GM20431 (cell line): ENCODE results near the gene MAP4K4.
"Not testable (repeated sequence)": the region's sequence is repeated elsewhere in the genome, so short reads cannot be mapped to it uniquely, and the experiment has no call there.

ENCODE experiments used
- in situ Hi-C: fragments of 300-500 bp; cut with MseI, MboI; formaldehyde crosslinking; loops from one replicate; pipeline ENCODE4 v1.15.0; 2020; ENCODE audit warnings: low sequenced_read_pairs; ENCODE audit not compliant: unreplicated experiment

The MAP4K4 gene

DNA sequence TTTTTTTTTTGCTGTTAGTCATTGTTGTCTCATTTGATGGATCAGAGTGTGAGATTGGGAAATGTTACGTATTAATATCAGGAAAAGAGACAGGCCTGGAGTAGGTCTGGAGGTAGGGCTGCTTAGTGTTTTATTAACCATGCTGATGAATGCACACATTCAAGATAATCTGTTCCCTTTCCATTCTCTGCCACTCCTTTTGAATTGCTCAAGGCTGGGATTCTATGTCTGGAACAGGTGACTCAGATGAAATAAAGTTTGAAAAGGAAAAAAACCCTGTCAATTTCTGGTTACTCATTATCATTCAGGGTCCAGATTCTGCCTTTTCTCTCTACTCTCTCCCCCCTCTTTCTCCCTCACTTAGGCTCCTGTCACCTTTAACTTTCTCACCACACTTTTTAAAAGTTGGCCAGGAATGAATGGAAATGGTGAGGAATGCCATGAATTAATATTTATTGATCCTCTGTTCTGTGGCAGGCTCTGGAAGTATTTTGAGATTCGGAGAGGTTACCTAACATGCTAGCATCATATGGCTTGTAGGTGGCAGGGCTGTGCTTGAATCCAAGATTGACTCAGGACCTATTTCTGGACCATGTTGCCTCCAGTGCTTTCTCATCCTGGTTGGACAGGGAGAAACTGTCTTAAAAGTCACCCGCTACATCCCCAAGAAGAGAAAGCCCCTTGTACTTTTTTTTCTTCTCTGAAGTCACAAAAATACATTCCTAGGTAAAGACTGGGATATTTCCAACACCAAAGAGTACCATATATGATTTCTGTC is 40.2 kb downstream of the MAP4K4 start:
- in situ Hi-C loops = no loop called here

DNA sequence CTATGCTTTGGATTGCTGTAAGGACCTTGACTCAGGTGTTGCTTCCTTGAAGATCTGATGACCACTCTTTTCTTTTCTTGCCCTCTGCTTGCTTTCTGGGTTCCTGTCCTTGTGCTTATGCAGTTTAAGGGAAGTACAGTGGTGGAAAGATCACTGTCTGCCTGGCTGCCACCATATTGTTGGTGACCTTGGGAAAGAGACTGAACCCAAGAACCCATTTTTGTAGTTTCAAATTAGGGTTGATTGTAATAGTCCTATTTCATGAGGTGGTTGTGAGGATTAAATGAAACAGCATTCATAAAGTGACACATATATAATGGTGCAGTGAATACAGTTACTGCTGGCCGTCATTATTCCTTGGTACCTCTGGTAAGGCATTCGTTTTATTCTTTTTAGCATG is 41.1 kb downstream of the MAP4K4 start:
- in situ Hi-C loops = no loop called here

DNA sequence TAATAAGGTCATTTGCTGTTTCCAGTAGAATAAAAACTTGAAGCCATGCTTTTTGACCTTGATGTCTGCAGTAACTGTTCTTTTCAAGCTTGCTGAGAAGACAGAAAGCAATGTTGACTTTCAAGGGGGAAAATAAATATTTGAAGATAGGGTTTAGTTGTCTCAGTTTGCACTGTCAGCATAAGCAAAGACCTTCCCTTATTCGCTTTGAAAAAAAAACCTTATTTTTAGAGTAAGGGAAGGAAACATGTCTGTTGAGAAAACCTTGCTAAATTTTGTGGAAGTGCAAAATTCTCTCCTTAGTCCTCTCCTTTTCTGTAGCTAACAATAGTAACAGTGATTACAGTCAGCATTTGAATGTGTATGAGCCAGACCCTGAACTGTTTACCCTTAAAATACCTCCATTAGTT is 43.1 kb downstream of the MAP4K4 start:
- in situ Hi-C loops = no loop called here

DNA sequence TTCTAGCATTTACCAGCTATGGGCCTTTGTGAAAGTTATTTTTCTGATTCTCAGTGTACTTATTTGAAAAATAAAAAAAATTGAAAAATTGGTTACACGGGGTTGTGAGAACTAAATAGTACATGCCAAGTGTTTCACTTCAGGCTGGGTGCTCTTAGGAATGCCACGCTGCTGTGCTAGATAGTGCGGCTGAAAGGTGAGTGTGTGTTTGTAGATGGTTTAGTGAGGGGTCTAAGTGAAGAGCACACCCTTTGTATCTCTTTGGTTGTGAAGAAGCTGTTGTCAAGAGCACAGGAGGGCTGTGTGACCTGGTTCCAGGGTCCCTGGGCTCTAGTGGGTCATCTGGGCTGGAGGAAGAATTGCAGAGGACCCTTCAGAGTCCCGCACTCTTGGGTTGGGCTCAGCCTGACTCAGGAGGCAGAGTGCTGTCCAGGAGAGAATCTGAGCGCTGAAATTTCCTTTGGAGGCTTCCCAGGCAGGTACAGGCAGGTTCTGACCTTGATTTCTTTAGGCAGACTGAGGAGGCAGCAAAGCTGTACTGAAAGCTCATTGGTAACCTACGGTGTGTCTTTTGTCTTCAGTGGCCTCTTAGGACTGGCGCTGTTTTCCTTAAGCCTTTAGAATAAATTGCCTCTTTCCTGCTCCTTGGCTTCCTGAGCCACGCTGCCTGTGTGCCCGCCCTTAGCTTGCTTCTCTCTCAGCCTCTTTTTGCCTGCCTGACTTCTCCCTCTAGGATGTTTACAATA is 44.4 kb downstream of the MAP4K4 start:
- in situ Hi-C loops = no loop called here

DNA sequence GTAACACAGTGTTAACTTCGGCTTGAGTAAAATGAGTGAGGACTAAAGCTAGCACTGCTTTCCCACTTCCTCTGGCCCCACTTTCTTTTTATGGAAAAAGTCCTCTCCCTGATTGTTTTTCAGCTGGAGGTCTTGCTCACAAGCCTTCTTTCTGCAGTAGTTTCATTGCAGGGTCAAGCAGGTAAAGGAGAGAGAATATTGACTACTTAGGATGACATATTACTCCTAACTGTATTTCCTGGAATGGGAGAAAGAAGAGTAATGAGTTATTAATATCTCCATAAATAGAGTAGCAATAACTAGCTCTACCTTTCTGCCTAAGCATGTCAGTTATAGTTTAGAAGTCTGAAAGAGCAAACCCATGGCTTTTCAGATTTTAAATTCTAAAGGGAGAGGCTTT is 45.0 kb downstream of the MAP4K4 start:
- in situ Hi-C loops = no loop called here

DNA sequence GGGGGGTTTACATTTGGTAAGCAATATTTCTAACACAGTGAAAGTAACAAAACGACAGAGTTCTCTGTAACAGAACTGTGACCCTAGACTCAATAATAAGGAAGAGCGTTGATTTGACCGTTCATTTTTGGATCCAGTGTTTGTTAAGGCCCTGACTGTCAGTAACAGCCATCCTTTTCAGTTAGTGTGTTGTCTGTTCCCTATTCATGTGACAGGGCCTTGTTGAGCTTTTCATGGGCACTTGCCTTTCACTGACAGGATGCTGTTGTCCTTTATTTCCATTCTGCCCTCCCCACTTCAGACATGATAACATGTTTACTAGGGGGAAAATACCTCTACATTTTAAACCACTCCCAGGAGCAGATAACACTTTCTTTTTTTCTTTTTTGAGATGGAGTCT is 45.8 kb downstream of the MAP4K4 start:
- in situ Hi-C loops = no loop called here

DNA sequence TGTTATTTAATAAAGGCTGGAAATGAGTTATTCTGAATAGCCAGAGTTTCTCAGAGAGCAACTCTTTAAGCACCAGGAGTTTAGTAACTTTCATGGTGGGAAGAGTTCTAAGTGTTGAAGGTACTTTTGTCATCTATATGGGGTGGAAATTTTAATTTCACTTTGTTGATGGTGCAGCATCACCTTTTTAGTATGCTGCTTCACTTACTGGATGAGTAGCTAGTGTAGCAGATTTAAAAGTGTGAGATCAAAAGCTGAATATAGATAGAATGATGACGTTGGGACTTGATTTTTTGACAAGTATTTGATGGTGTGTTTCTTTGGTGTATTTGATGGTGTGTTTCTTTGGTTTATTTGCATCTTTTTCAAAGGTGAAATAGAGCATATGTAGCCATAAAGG is 47.3 kb downstream of the MAP4K4 start:
- in situ Hi-C loops = no loop called here

DNA sequence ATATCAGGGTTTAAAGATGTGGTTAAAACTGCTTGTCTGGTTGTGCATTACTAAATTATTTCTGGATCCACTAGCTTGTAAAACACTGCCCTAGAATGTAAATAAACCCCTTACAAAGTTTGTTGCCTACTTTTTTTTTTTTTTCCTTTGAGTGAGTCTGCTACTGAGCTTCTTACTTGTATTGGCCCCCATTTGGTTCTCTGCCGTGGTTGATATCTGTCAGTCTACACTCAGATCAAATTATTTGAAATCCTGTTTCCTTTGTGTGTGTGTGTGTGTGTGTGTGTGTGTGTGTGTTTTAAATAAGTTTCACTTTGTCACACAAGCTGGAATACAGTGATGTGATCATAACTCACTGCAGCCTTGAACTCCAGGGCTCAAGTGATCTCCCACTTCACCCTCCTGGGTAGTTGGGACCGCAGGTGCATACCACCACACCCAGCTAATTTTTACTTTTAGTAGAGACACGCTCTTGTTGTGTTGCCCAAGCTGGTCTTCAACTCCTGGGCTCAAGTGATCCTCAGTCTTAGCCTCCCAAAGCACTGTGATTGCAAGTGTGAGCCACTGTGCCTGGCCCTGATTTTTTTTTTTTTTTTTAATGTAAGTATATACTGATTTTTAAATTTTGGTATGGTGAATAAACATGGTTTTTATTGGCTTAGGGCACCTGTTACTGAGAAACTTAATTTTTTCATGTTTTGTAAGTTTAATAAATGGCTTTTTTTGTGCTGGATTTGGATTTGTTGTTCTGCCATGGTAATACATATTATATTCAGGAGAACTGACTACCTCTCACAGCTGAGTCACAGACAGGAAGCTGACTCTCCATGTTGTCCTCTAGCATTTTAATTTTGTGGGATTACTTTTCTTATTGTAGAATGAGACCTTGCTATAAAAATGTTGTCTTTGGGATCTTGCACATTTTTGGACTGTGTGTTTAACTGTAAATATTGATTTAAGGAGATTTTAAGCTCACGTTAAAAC is 48.5 kb downstream of the MAP4K4 start:
- in situ Hi-C loops = no loop called here

DNA sequence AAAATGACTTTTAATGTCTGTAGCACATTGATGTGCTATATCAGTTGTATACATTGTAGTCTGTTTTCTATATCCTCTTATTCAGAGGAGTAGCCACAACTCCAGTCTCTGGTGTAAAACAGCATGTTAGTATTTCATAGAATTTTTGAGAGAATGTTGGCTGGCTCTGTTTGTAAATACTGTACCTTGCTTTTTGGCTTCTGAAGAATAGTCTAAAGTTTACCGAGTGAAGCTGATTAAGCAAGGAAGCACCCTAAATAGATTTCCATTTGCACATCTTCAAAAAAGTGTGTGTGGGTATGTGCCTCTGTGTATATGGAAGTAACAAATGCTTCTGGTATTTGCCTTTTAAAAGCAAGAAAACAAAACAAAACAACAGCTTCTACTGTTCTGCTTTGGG is 50.5 kb downstream of the MAP4K4 start:
- in situ Hi-C loops = no loop called here

DNA sequence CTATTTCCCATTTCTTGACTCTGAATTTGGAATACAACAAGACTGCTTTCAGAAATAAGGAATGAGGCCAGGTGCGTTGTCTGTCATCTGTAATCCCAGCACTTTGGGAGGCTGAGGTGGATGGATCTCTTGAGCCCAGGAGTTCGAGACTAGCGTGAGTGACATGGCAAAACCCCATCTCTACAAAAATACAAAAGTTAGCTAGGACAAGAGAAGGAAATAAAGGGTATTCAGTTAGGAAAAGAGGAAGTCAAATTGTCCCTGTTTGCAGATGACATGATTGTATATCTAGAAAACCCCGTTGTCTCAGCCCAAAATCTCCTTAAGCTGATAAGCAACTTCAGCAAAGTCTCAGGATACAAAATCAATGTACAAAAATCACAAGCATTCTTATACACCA is 51.0 kb downstream of the MAP4K4 start:
- in situ Hi-C loops = not testable (repeated sequence)

DNA sequence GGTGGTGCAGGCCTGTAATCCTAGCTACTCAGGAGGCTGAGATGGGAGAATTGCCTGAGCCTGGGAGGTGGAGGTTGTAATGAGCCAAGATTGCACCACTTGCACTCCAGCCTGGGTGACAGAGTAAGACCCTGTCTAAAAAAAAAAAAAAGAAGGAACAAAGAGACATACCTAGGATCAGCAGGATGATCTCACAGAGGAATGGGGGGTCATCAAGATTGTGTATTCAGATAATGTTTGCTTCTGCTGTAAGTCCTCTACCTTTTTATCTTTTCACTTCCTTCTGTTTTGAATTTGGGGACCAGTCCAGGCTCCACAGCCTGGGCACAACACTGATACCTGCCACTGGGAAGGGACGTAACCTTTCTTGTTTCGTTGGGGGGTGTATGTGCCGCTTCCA is 53.2 kb downstream of the MAP4K4 start:
- in situ Hi-C loops = no loop called here

DNA sequence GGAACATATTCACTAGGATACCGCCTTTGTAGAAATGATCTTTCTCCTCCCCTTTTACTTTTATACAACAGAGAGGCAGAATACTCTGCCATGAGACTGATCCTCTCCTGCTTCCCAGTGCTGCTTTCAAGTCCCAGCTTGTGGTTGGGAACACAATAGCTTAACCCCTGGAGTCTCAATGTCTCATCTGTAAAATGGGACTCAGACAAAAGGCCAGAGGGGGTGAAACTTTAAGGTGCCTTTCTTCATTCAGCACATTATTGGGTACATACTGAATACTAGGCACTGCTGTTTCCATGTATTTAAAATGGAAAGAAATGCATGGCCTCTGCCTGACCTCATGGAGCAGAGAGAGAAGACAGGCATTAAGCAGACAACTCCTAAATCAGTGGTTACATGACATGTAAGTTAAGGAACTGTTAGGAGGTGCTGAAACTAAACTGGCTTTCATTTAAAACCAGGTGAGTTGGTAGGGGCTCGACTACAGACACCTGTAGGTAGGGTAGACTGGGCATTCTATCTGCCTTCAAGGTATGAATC is 53.8 kb downstream of the MAP4K4 start:
- in situ Hi-C loops = no loop called here

DNA sequence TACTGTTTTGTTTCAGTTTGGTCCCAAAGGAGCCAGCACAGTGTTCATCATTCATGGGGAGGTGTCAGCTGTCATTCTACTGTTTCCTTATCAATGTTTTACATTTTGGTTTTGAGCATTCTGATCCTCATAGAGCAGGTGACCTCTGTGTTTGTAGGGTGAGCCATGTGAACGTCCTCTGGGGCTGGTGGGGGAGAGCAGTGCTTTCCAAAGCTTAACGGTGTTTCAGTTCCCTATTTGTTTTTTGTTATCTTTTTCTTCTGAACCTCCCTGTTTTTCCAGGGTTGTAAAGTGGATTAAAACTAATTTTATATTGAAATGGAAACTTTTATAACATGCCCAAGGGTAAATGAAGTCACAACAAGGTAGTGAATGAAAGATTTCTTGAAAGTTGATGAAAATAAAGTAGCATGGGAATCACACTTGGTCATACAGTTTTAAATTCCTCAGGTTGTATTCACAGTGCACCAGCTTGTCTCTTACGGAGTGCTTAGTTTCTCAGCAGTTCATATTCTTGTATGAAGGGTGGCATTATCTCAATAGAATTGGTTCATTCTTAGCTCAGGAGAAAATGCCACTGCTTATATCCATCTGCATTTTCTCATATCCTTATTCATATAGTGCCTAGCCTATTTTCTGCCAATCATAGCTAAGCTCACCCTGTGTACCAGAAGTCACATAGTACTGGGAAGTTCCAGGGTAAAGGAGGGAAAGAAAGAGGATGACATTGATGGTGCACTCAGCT is 54.5 kb downstream of the MAP4K4 start:
- in situ Hi-C loops = no loop called here

DNA sequence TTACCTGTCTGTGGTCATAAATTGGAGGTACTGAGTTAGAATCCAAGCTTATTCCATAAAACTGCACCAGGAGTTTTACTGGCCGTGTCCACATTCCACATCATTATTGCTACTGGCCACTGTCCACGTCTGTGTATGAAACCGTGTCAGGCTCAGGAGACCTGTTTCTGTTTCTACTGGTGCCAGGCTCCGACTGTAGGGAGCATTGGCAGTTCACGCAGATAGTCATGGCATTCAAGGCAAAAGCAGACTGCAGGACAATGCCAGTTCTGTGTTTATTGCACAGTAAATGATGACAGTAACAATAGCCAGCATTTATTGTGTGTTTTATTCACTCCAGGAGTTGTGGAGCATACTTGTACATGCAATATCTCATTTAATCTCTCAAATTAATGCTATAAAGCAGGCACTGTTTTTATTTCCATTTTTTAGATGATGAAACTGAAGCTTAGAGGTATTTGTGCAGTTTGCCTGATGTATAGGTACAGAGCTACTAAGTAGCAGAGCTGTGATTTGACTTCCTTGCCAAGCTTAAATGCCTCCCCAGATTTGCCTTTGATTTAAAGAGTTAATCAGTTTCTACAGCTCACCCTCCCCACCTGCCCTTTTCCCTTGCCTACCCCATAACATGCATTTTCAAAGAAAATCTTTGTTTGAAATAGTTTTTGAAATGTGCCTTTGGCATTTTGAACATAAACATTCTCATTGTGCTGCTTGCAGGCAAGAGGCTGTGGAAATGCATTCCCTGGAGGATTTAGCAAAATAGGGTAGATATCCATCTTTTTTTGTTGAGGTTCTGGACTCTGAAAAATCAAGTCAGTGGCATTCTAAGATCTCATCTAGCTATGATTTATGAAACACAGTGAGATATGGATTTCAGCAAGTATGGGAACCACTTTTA is 55.5 kb downstream of the MAP4K4 start:
- in situ Hi-C loops = no loop called here

DNA sequence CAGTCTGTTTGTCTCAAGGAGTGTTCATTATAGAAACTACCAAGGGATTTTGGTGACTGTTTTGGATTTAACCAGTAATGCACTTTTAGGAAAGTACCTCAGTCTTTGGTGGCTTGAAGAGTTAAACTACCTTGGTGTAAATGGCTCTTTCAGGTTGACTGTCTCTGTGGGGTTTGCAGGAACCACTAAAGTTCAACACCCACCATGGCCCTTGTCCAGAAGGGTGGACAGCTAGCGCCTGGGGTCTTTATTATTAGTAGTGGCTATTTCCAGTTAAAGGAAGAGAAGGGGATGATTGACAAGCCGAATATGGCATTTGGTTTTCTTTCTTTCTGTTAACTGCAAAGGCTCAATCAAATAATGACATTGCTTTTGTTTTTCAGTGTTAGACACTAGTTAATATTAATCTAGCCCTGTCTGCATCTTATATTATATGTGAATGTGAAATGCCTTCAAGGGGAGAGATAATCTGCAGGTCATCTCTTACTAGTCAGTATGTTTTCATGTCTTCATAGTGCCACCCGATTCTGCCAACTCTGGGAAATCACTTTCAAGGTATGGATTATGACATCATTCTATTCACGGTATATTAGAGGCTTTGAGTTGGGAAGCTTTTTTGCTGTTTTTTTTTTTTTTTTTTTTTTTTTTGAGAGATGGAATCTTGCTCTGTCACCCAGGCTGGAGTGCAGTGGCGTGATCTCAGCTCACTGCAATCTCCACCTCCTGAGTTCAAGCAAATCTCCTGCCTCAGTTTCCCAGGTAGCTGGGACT is 56.4 kb downstream of the MAP4K4 start:
- in situ Hi-C loops = no loop called here

DNA sequence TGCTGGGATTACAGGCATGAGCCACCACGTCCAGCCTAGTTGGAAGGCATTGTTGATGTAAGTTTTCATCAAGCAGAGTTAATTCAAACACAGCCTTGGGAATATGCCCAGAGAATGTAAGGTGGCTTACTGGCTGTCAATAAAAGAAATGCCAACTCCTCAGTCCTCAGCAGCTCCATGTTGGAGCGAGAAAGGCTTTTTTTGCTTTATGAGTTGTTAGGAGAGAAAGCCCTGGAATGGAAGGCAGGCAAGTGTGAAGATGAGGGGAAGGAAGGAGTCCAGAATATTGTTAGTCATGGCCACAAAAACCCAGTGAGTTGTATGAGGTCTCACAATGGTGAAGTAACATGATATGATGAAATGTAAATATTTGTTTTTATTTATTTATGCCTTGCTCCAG is 57.1 kb downstream of the MAP4K4 start:
- in situ Hi-C loops = no loop called here

DNA sequence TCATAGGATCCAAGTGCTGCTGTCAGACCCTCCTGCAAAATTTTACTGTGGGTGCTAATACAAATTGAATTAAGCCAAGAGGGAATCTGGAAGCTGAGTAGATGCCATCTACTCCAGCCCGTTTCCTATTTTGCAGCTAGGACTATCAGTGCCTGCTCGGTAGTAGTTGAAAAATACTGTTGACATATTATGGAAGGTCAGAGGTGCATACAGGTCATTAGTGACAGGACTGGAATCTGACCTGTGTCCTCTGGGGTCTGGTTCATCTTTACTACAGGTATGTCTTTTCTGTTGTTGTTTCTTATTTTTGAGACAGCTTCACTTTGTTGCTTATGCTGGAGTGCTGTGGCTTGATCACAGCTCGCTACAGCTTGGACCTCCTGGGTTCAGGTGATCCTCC is 58.8 kb downstream of the MAP4K4 start:
- in situ Hi-C loops = no loop called here

DNA sequence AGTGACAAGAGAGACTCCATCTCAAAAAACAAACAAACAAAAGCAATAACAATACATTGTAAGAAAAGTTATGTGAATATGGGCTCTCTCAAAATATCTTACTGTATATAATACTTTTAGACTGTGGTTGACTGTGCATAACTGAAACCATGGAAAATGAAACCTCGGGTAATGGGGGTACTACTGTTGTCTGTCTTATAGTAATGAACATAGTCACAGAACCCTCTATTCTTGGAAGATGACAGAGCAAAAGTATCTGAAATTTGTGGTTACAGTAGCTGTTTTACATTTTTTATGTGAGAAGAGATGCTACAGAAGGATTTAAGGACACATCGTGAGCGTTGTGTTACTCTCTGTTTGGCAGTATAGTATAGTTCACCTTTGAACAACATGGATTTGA is 60.5 kb downstream of the MAP4K4 start:
- in situ Hi-C loops = no loop called here
